HG02943 (cell line): Measurements from ENCODE around the gene POP7.

Source experiments
- ATAC-seq: cut with Tn5 transposase; IDR thresholded peaks from one replicate; pipeline ENCODE4 v1.9.1; 2021; ENCODE audit warnings: mild to moderate bottlenecking, low read depth, moderate library complexity; ENCODE audit not compliant: unreplicated experiment

Gene POP7

DNA sequence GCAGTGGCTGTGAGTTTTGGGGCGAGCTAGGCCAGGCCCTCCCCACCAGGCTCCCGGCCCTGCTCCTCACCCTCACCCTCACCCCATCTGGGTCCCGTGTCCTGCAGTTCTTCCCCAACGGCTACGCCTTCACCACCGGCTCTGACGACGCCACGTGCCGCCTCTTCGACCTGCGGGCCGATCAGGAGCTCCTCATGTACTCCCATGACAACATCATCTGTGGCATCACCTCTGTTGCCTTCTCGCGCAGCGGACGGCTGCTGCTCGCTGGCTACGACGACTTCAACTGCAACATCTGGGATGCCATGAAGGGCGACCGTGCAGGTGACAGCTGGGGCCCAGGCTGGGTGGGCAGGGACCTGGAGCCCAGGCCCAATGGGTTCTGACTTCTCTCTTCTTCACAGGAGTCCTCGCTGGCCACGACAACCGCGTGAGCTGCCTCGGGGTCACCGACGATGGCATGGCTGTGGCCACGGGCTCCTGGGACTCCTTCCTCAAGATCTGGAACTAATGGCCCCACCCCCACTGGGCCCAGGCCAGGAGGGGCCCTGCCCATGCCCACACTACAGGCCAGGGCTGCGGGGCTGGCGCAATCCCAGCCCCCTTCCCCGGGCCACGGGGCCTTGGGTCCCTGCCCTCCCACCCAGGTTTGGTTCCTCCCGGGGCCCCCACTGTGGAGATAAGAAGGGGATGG lies 27.5 kb upstream of the POP7 start:
- ATAC-seq: no peak

- no peak for ATAC-seq
These were observed 26.6 kb upstream of the POP7 start for GRCh38 chr7:100679129-100679926.

DNA sequence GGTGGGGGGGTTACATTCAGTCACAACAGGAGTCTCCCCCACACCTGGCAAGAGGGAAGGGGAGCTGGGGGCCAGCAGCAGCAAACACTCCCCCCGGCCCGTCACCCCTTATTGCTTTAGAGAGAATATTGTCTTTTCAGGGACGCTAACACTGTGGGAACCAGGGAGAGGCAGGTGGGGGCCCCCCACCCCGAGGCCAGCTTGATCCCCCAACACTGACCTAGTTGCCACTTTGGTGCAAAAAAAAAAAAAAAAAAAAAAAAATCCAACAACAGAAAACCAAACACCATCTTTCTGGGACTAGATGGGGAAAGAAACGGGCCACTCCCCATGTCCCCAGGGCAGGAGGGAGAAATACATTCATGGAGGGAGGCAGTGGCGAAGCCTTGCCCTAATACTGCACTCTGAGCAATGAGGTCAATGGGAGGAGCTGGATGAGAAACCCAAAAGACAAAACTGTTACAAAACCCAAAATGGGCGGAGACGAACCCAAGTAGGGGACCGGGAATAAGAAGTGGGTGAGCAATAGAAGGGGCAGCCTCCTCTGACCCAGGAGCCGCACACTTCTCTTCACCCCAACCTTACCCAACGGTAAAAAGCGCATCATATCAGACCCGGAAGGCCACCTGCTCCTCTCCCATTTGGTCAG lies 25.9 kb upstream of the POP7 start:
- no peak for ATAC-seq

DNA sequence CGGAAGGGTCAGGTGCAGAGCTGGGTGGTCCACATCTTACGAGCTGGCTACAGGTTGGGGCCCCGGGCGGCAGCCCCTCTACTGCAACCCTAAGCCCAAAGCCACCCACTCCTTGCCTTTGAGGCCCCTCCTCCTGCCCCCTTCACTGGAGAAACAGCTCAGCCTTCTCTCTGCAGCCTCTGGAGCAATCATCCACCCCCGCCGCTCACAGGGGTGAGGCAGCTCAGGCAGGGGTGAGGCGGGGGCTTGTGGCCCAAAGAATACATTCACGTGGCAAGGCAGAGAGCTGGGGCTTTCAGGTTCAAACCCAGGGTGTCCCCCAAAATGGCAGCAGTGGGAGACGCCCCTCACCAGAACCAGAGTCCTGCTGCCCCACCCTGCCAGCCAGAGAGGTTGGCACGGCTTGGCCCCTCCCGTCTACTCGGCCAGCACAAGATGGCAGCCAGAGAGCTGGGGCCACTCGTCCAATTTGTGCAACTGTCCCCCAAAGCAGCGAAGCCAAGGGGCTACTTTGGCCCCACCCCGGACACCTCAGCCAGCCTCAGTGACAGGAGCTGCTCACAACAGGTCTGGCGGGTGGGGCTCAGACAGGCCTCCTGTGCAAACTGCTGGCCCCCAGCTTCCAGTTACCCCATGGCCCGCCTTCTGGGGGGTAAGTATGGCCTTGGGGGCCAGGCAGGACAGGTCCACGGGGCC lies 25.2 kb upstream of the POP7 start:
- ATAC-seq: no peak

GRCh38 chr7:100681491-100682227 lies 24.3 kb upstream of the POP7 start:
- ATAC-seq: no peak

DNA sequence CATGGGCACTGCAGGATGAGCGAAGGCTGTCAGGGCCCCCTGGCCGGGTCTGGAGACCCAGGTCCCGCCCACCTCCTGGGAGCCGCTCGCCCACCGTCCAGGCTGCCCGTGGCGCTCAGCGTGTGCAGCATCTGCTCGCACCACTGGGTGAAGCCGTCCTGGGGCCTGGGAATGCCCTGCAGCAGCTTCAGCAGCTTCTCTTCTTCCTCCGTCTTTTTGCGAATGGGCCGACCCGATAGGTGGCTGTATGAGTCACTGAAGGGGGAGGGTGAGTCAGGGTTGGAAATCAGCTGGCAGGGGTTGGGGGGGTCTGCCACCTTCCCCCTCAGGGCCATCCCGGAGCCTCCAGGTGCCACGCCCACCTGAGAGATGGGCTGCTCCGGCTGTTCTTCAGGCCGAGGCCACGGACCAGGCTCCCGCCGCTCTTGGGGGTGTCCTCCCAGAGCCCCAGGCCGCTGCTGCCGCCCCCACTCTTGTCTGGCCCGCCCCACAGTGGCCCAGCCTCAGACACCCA lies 23.6 kb upstream of the POP7 start:
- no peak for ATAC-seq

GRCh38 chr7:100682991-100683658 lies 22.8 kb upstream of the POP7 start:
- no peak for ATAC-seq

DNA sequence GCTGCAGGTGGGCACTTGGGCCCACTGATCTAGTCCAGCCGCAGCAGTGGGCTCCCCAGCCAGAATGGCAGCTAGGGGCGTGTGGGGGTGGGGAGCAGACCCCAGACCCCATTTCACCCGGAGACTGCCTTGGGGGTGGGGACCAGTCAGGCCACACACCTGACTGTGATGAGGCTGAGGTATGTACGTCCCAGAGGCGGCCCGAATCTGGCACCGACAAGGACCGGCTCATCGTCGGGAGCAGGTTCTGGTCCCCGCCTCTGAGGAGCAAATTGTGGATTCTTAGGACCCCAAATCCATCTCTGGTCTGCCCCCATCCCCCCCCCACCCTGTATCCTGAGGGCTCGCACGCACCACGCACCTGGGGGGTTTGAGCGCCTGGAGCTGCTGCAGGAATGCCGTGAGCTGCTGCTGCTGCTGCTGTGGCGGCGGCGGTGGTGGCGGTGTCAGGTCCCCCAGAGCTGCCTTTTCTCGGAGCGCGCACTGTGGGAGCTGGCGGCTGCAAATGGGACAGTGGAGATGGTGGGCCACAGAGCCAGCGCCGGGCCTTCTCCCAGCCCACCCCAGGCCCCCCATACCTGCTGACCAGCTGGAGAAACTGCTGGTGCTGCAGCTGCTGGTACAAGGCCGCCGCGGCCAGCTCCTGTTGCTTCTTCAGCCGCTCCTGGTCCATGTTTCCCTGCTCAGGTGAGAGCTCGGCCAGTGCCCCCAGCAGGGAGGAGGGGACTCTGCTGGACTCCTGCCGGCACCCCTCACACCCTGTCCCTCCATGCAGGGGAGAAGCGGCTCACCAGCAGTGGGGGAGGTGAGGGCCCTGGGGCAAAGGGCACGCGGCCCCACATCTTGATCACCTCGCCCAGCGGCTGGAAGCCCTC lies 22.0 kb upstream of the POP7 start:
- no peak for ATAC-seq

DNA sequence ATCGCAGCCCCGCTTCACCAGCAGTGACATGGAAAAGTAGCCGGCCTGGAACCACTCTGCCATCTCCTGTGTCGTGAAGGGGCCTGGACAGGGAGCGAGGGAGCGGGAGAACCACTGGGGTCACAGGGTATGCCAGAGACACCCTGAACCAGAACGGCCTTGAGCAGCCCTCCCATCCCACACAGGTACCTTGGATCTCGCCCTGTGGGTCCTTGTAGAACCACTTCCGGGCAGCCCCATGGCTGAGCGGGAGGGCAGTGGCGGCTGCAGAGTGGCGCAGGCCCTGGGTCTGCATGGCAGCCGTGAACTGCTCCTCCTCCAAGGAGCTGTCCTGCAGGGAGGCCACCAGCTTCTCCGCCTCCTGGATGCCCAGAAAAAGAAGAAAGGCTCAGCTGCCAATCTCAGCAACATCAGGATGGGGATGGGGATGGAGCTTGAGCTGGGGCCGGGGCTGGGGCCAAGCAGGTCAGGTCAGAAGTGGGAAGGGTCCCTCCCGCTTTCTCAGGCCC lies 21.3 kb upstream of the POP7 start:
- ATAC-seq: no peak

- no peak for ATAC-seq
These were observed 20.8 kb upstream of the POP7 start for GRCh38 chr7:100685049-100685605.

GRCh38 chr7:100685631-100686145 lies 20.2 kb upstream of the POP7 start:
- no peak for ATAC-seq

GRCh38 chr7:100686201-100686821 lies 19.6 kb upstream of the POP7 start:
- no peak for ATAC-seq

GRCh38 chr7:100686822-100687211 lies 19.1 kb upstream of the POP7 start:
- ATAC-seq: no peak

GRCh38 chr7:100687261-100687660 lies 18.7 kb upstream of the POP7 start:
- ATAC-seq: no peak

DNA sequence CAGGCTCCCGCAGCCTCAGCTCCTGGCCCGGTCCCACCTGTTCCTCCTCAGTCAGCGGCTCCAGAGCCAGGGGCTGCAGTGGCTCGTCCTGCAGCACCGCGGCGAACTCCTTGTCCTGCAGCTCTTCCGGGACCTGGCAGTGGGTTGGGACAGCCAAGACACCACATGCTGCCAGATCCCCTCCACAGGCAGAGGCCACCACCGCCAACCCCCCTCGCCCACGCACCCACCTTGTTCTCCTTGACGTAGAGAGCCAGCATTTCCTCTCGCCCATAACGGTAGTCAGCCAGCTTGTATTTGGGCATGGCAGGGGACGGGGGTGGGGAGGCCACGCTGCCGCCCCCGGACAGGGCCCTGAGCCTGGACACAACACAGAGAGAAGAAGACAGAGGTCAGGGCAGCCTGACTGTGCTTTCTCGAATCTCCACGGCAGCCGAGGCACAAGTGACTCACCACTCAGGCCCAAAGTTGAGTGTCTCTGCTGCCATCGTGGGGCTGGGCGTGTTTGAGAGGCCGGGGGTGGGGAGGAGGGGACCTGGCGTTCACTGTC lies 18.1 kb upstream of the POP7 start:
- no peak for ATAC-seq

DNA sequence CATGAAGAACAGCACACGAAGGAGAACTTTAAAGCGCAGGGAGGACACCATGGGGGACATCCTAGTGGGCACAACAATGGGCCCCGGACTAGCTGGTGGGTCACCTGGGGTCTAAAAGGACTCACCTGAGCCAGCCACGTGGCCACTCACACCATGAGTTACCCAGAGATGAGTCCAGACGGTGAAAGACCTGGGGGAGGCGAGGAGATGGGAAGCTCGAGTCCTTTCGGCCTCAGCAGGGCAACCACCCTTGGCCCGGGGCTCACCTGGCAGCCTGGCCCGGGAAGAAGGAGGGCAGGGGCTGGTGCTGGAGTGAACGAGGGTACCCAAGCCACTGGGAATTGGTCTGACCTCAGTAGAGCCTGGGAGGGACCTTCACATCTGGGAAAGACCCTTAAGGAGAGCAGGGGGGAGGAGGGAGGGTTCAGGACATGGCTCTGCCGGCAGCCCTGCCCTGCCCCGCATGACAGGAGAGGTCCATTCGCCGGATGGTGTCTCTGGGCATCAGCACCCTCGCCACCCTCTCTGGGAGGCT lies 17.5 kb upstream of the POP7 start:
- no peak for ATAC-seq
